ENCODE data around the gene TSPAN5.

DNA sequence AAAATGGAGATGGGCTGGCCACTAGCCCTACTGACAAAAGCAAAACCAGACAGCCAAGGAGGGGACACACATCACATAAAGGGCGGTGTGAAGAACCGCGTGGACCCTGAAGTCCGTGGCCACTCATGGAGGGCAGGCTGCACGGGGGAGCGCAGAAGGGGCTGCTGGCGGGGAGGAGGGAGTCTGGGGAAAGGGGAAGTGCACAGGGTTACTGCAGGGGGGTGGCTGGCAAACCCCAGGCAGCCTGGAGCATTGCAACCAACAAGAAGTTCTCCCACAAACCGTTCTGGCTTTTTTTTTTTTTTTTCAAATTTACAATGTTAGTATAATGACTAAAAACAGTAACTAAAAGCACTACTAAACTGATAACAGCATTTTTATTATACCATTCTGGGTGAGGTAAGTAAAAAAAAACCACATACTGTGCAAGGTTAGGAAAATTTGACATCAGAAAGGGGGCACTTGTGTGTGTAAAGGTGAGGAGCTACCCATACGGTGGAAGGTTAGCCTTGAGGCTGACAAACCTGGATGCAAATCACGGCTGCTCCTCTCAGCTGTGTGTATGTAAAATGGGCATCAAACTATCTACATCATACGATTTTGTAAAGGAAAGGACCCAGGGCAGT lies 87.1 kb downstream of the TSPAN5 start:
- TF ChIP-seq EZH2 (IDR thresholded peaks at IDR 0.05; ENCODE audit: insufficient read depth, low read length), result no peak
- TF ChIP-seq, protein P1, sequence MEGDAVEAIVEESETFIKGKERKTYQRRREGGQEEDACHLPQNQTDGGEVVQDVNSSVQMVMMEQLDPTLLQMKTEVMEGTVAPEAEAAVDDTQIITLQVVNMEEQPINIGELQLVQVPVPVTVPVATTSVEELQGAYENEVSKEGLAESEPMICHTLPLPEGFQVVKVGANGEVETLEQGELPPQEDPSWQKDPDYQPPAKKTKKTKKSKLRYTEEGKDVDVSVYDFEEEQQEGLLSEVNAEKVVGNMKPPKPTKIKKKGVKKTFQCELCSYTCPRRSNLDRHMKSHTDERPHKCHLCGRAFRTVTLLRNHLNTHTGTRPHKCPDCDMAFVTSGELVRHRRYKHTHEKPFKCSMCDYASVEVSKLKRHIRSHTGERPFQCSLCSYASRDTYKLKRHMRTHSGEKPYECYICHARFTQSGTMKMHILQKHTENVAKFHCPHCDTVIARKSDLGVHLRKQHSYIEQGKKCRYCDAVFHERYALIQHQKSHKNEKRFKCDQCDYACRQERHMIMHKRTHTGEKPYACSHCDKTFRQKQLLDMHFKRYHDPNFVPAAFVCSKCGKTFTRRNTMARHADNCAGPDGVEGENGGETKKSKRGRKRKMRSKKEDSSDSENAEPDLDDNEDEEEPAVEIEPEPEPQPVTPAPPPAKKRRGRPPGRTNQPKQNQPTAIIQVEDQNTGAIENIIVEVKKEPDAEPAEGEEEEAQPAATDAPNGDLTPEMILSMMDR (IDR thresholded peaks at IDR 0.05; ENCODE audit: insufficient read depth, low read depth, low read length), result no peak
